Stomach (tissue), 19 donors: ENCODE data around the gene MRPS31. TPM values are rescaled to one million over a fixed set of nuclear protein-coding genes. Genes with fewer than 3 reads are reported as not detected.

ENCODE experiments used
- DNase-seq, 2 donors: peaks; one replicate each; pipeline versions ENCODE4 v3.0.0 to v3.0.0-alpha.2; 2013 to 2019
- H3K27ac ChIP-seq, 5 donors: fragments of 200-600 bp in 4 of 5; sonication (generic) in 4 of 5; one replicate each; pipeline ENCODE4 v1.5.1; 2013 to 2019; ENCODE audit warnings: mild to moderate bottlenecking in 1 of 5, moderate library complexity in 1 of 5
- H3K27me3 ChIP-seq, 3 donors: fragments of 200-600 bp; sonication (generic); one replicate each; pipeline ENCODE4 v1.5.1; 2017 to 2019; ENCODE audit warnings: mixed run types in 1 of 3
- H3K36me3 ChIP-seq, 4 donors: fragments of 200-600 bp; sonication (generic); 1 replicate in 3 of 4; 2 replicates in 1 of 4; pipeline ENCODE4 v1.5.1; 2016 to 2019
- H3K4me1 ChIP-seq, 4 donors: fragments of 200-600 bp; sonication (generic); one replicate each; pipeline ENCODE4 v1.5.1; 2016 to 2019
- H3K4me3 ChIP-seq, 4 donors: fragments of 200-600 bp; sonication (generic) in 3 of 4; one replicate each; pipeline ENCODE4 v1.5.1; 2016 to 2019; ENCODE audit warnings: mild to moderate bottlenecking in 1 of 4
- H3K9me3 ChIP-seq, 4 donors: fragments of 200-600 bp; sonication (generic); one replicate each; pipeline ENCODE4 v1.5.1; 2016 to 2019
- EP300 ChIP-seq: sonication (generic); formaldehyde crosslinking; IDR thresholded peaks from one replicate; pipeline ENCODE4 v1.6.1; 2017; ENCODE audit warnings: antibody characterized with exemption
- POLR2A ChIP-seq, 4 donors: fragments of 450-650 bp; IDR thresholded peaks; one replicate each; pipeline ENCODE4 v1.6.1; 2016; ENCODE audit warnings: antibody characterized with exemption in 4 of 4, control low read depth in 2 of 4, mild to moderate bottlenecking in 1 of 4, moderate library complexity in 1 of 4
- POLR2AphosphoS5 ChIP-seq, 3 donors: sonication (generic); formaldehyde crosslinking; IDR thresholded peaks; one replicate each; pipeline ENCODE4 v1.6.1; 2016; ENCODE audit warnings: antibody characterized with exemption in 3 of 3
- WGBS, 5 donors: extraction: QIAGEN DNeasy Blood & Tissue Kit in 3 of 5; methylation state at CpG; one replicate each; pipeline versions ENCODE4 v1.1.5 to v1.1.7; 2013 to 2018; 5-methylcytosine and 5-hydroxymethylcytosine counted together
- intact Hi-C: fragments of 100-400 bp; cut with DNase I; formaldehyde crosslinking; loops from one replicate; pipeline ENCODE4 v1.15.1; 2023; ENCODE audit warnings: low total_unique reads
- long read RNA-seq, 10 donors: transcript quantifications; one replicate each; lab custom pipeline, GENCODE V29; 2026
- polyA plus RNA-seq, 3 donors: library from polyadenylated mRNA; stranded (reverse); fragments of 200-250 nt; gene quantifications; one replicate each; pipeline ENCODE4 v1.2.3, GENCODE V29; 2013
- total RNA-seq, 5 donors: library from RNA; depleted of rRNA; stranded (reverse); fragments of >200 nt; gene quantifications; one replicate each; pipeline versions ENCODE4 v1.1.0 to v1.2.3, GENCODE V29; 2014 to 2016
- TF ChIP-seq, protein P1 (sequence below), 7 experiments: fragments of 450-650 bp in 4 of 7; fragments of 200-600 bp in 3 of 7; sonication (generic) in 3 of 7; IDR thresholded peaks; one replicate each; pipeline ENCODE4 v1.5.1; 2016 to 2019; ENCODE audit warnings: antibody characterized with exemption in 7 of 7, control low read depth in 2 of 7, mild to moderate bottlenecking in 1 of 7
- donor health status: healthy with polysubstance abuse.
- donor health status: Bipolar disorder and iron deficiency.
- donor health status: healthy.

The MRPS31 gene
- total RNA-seq, result 10 to 100 TPM in 3 of 5 donors, 1 to 10 TPM in 2; 6.2 to 43.8 (median 26.8) TPM
- polyA plus RNA-seq, result 10 to 100 TPM; 20.5 to 31.6 (median 22.9) TPM
- long read RNA-seq, donor 1, partial matches to known transcripts, result 0 of 5 reads
- long read RNA-seq, donor 1, other reads (novel, unspliced or antisense), result 0 of 5 reads
- long read RNA-seq, donor 2, partial matches to known transcripts, result 0 of 4 reads
- long read RNA-seq, donor 2, other reads (novel, unspliced or antisense), result 0 of 4 reads
- long read RNA-seq, donor 3, partial matches to known transcripts, result 0 of 3 reads
- long read RNA-seq, donor 3, other reads (novel, unspliced or antisense), result 0 of 3 reads
- long read RNA-seq, donor 4, result 0 reads
- long read RNA-seq, donor 5, transcript MRPS31-201 (7 exons, 1,462 nt), result major isoform, 5 of 12 reads
- long read RNA-seq, donor 5, partial matches to known transcripts, result 6 of 12 reads
- long read RNA-seq, donor 5, other reads (novel, unspliced or antisense), result 0 of 12 reads
- long read RNA-seq, donor 6, transcript MRPS31-204 (2 exons, 782 nt), result minor isoform, 6 of 16 reads
- long read RNA-seq, donor 6, transcript MRPS31-201 (7 exons, 1,462 nt), result major isoform, 10 of 16 reads
- long read RNA-seq, donor 6, partial matches to known transcripts, result 0 of 16 reads
- long read RNA-seq, donor 6, other reads (novel, unspliced or antisense), result 0 of 16 reads
- long read RNA-seq, donor 7, transcript MRPS31-201 (7 exons, 1,462 nt), result major isoform, 11 of 18 reads
- long read RNA-seq, donor 7, partial matches to known transcripts, result 5 of 18 reads
- long read RNA-seq, donor 7, other reads (novel, unspliced or antisense), result 0 of 18 reads
- long read RNA-seq, donor 8, transcript MRPS31-201 (7 exons, 1,462 nt), result major isoform, 10 of 21 reads
- long read RNA-seq, donor 8, partial matches to known transcripts, result 6 of 21 reads
- long read RNA-seq, donor 8, other reads (novel, unspliced or antisense), result 0 of 21 reads
- long read RNA-seq, donor 9, transcript MRPS31-204 (2 exons, 782 nt), result minor isoform, 5 of 31 reads
- long read RNA-seq, donor 9, transcript MRPS31-201 (7 exons, 1,462 nt), result major isoform, 10 of 31 reads
- long read RNA-seq, donor 9, partial matches to known transcripts, result 16 of 31 reads
- long read RNA-seq, donor 9, other reads (novel, unspliced or antisense), result 0 of 31 reads
- long read RNA-seq, donor 10, partial matches to known transcripts, result 0 of 3 reads
- long read RNA-seq, donor 10, other reads (novel, unspliced or antisense), result 0 of 3 reads

DNA sequence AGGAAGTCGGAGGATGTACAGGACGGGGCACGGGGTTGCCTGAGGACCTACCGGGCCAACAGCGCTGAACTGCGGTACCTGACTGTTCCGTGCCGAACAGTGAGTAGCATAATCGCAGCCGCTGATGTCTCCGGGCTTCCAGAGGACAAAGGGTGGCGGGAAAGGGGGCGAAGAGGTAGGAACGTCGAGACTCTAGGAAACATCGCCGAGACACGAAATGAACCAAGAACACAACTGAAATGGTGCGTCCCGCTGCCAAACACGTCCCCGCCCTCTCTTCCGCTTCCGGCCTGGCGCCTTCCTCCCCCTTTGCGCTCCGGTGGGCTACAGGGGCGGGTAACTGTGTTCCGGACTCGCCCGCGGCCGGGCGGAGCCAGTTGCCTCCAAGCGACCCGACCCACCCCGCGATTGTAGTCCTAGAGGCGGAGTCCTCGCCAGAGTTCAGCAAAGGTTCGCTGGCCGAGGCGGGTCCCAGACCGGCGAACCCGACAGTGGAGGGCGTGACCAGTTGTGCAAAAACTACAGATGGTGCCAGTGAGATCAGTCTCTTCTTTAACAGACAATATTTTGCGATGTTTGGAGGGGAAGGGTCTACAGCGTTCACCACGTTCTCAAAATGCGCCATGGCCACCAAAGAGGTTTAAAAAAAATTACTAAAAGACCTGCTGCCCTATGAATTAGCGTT, at the start of gene MRPS31:
TSS of gene MRPS31 (minus strand) at position 257 of the 685 bp plus-strand sequence. CDS start at position 203, 54 bp downstream.
- H3K27me3 ChIP-seq, result no peaks in the 10 kb centered on the region
- H3K4me3 ChIP-seq, result peak within 1 kb of the TSS; percentile 68 to 75 (median 72)
- DNase-seq, result peak; percentile 96 to 97
- H3K9me3 ChIP-seq, result no peaks in the 10 kb centered on the region
- 0% methylated on average over 42 to 52 of the region's 52 CpGs for WGBS, 5 donors
- H3K36me3 ChIP-seq, result peaks cover 0 to 10% (median 7%) of the 10 kb centered on the region in 4 donors
- peak within 1 kb of the TSS; percentile 80 to 90 (median 87) for H3K27ac ChIP-seq
- H3K4me1 ChIP-seq, result peaks cover 4 to 13% (median 9%) of the 10 kb centered on the region in 4 donors
- intact Hi-C loops, result no loop called here
- TF ChIP-seq EP300, result peak; percentile 48
- TF ChIP-seq, protein P1, sequence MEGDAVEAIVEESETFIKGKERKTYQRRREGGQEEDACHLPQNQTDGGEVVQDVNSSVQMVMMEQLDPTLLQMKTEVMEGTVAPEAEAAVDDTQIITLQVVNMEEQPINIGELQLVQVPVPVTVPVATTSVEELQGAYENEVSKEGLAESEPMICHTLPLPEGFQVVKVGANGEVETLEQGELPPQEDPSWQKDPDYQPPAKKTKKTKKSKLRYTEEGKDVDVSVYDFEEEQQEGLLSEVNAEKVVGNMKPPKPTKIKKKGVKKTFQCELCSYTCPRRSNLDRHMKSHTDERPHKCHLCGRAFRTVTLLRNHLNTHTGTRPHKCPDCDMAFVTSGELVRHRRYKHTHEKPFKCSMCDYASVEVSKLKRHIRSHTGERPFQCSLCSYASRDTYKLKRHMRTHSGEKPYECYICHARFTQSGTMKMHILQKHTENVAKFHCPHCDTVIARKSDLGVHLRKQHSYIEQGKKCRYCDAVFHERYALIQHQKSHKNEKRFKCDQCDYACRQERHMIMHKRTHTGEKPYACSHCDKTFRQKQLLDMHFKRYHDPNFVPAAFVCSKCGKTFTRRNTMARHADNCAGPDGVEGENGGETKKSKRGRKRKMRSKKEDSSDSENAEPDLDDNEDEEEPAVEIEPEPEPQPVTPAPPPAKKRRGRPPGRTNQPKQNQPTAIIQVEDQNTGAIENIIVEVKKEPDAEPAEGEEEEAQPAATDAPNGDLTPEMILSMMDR (IDR thresholded peaks at IDR 0.05), result no peak
- TF ChIP-seq POLR2AphosphoS5 (IDR thresholded peaks at IDR 0.05), result peak; percentile 56 to 96 (median 90)
- TF ChIP-seq POLR2A (IDR thresholded peaks at IDR 0.05), result peak in 1 of 4 donors; percentile 5

DNA sequence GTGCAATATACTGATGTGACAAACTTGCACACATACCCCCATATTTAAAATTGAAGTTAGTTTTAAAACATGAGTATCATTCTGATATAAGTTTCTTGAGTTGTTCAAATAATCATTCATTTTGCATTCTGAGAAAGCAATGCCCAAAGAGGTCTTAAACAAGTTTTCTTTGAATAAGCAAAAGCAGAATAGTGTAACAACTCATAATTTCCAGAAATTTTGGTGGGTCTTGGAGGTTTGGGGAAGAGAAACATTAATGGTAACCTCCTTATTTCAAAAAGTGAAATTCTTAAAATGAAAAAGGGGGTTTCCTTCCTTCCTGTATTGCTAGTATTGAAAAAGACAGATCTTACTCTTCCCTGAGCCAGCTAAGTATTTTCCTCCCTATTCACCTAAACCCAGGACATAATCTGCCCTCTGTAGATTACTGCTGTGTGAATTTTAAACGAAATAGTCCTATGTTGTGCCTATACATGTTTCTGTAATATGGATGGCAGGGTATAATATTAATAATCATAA, 48.9 kb upstream of the MRPS31 start:
- intact Hi-C loops, result no loop called here
- no peak for TF ChIP-seq POLR2A (IDR thresholded peaks at IDR 0.05)
- no peak for TF ChIP-seq EP300
- no peak for TF ChIP-seq POLR2AphosphoS5 (IDR thresholded peaks at IDR 0.05)
- TF ChIP-seq, protein P1 (IDR thresholded peaks at IDR 0.05), result no peak
- H3K36me3 ChIP-seq, result peaks cover 0 to 15% (median 4%) of the 10 kb centered on the region in 4 donors
- WGBS, 5 donors, result 72 to 88% (median 83%) methylated on average over 1 of the region's 1 CpG
- no peak overlapping the region for H3K27ac ChIP-seq
- DNase-seq, result no peak
- H3K4me1 ChIP-seq, result no peaks in the 10 kb centered on the region
- no peak overlapping the region for H3K4me3 ChIP-seq
- H3K27me3 ChIP-seq, result no peaks in the 10 kb centered on the region
- no peaks in the 10 kb centered on the region for H3K9me3 ChIP-seq

DNA sequence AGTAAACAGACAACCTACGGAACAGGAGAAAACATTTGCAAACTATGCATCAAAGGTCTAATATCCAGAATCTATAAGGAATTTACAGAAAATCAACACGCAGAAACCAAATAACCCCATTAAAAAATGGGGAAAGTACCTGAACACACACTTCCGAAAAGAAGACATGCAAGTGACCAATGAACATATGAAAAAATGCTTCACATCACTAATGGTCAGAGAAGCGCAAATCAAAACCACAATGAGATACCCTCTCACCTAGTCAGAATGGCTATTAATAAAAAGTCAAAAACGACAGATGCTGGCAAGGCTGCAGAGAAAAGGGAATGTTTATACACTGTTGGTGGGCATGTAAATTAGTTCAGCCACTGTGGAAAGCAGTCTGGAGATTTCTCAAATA, 47.9 kb upstream of the MRPS31 start:
- no peaks in the 10 kb centered on the region for H3K27me3 ChIP-seq
- H3K9me3 ChIP-seq, result no peaks in the 10 kb centered on the region
- intact Hi-C loops, result no loop called here
- no peak for TF ChIP-seq EP300
- no peak for TF ChIP-seq POLR2AphosphoS5 (IDR thresholded peaks at IDR 0.05)
- TF ChIP-seq, protein P1 (IDR thresholded peaks at IDR 0.05), result no peak
- no peak for TF ChIP-seq POLR2A (IDR thresholded peaks at IDR 0.05)
- H3K27ac ChIP-seq, result no peak overlapping the region
- no peak for DNase-seq
- H3K4me3 ChIP-seq, result no peak overlapping the region
- WGBS, 5 donors, result 81 to 87% (median 83%) methylated on average over 5 of the region's 5 CpGs
- H3K36me3 ChIP-seq, result peaks cover 0 to 18% (median 10%) of the 10 kb centered on the region in 4 donors
- H3K4me1 ChIP-seq, result peaks cover 0 to 4% (median 0%) of the 10 kb centered on the region in 4 donors
